Cardiac muscle cell (in vitro differentiated cells and primary cell): ENCODE data around the gene SLC19A1. TPM values are rescaled to one million over a fixed set of nuclear protein-coding genes. Genes with fewer than 3 reads are reported as not detected.

Experiments
- DNase-seq, 2 donors: peaks; one replicate each; pipeline versions ENCODE4 v3.0.0 to v3.0.0-alpha.2; 2010 to 2017; ENCODE audit warnings: low read depth in 1 of 2, low spot score in 1 of 2
- H3K27ac ChIP-seq: fragments of 200-600 bp; sonication (generic); 2 replicates; pipeline ENCODE4 v1.5.1; 2016
- H3K27me3 ChIP-seq: fragments of 200-600 bp; sonication (generic); 2 replicates; pipeline ENCODE4 v1.6.0; 2016; ENCODE audit warnings: control low read depth
- H3K36me3 ChIP-seq: fragments of 200-600 bp; sonication (generic); 2 replicates; pipeline ENCODE4 v1.5.1; 2016; ENCODE audit warnings: control low read depth
- H3K4me1 ChIP-seq: fragments of 200-600 bp; sonication (generic); 2 replicates; pipeline ENCODE4 v1.8.1; 2017; ENCODE audit warnings: low read depth, mild to moderate bottlenecking, mixed run types
- H3K4me3 ChIP-seq: fragments of 200-600 bp; sonication (generic); 2 replicates; pipeline ENCODE4 v1.5.1; 2016; ENCODE audit warnings: mild to moderate bottlenecking
- H3K9me3 ChIP-seq: fragments of 200-600 bp; sonication (generic); 2 replicates; pipeline ENCODE4 v1.5.1; 2017; ENCODE audit warnings: low read depth, mild to moderate bottlenecking, control low read depth
- polyA plus RNA-seq: library from polyadenylated mRNA; unstranded; fragments of >200 nt; fragmentation: Nextera tagmentation; extraction: Ambion mirVana; gene quantifications from 2 replicates; pipeline ENCODE4 v1.2.1, GENCODE V29; 2016
- total RNA-seq: library from RNA; depleted of rRNA; stranded (reverse); fragments of >200 nt; gene quantifications from 2 replicates; pipeline ENCODE4 v1.2.3, GENCODE V29; 2016
- TF ChIP-seq, protein P1 (sequence below): IDR thresholded peaks from 2 replicates; pipeline ENCODE4 v1.5.1; 2012; ENCODE audit warnings: low read depth, mild to moderate bottlenecking, low read length

Gene SLC19A1
- total and polyA plus RNA-seq, 2 experiments from 2014 or later = 25.4 to 50.3 TPM

DNA sequence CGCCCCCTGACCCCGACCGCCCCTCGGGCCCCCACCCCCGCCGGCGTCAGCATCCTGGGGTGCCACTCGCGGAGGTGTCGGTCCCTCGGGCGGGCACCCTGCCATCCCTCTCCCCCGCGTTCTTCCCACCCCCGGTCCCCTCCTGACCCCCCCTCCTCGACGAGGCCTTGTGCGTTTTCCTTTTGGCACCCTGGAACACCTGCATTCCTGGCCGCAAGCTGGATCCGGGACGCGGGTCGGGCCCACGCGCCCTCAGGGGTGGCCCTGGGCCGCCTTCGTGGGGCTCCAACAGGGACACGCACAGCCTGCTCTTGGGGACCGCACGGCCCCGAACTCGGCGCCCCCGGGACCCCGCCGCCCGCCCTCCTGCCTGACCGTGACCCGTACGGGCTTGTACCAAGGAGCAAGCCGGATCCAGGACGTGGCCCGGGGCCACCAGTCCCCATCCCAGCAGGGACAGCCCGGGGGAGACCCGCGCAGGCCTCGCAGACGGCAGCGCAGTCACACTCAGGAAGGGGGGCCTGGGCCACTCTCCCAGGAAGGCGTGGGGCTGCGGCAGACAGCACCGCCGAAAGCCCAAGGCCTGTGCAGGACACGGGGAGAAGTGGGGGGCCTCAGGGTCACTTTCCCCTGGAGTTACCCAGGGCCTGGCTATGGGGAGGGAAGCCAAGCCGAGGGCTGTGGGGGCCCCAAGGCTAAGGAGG is 579 bp upstream of the SLC19A1 start:
- no peak for DNase-seq
- peaks cover 11% of the 10 kb centered on the region for H3K4me1 ChIP-seq
- H3K9me3 ChIP-seq = no peaks in the 10 kb centered on the region
- H3K27ac ChIP-seq = no peak overlapping the region
- H3K36me3 ChIP-seq = no peaks in the 10 kb centered on the region
- TF ChIP-seq, protein P1, sequence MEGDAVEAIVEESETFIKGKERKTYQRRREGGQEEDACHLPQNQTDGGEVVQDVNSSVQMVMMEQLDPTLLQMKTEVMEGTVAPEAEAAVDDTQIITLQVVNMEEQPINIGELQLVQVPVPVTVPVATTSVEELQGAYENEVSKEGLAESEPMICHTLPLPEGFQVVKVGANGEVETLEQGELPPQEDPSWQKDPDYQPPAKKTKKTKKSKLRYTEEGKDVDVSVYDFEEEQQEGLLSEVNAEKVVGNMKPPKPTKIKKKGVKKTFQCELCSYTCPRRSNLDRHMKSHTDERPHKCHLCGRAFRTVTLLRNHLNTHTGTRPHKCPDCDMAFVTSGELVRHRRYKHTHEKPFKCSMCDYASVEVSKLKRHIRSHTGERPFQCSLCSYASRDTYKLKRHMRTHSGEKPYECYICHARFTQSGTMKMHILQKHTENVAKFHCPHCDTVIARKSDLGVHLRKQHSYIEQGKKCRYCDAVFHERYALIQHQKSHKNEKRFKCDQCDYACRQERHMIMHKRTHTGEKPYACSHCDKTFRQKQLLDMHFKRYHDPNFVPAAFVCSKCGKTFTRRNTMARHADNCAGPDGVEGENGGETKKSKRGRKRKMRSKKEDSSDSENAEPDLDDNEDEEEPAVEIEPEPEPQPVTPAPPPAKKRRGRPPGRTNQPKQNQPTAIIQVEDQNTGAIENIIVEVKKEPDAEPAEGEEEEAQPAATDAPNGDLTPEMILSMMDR = no peak
- H3K27me3 ChIP-seq = no peaks in the 10 kb centered on the region
- peak overlapping the region; percentile 96 for H3K4me3 ChIP-seq

DNA sequence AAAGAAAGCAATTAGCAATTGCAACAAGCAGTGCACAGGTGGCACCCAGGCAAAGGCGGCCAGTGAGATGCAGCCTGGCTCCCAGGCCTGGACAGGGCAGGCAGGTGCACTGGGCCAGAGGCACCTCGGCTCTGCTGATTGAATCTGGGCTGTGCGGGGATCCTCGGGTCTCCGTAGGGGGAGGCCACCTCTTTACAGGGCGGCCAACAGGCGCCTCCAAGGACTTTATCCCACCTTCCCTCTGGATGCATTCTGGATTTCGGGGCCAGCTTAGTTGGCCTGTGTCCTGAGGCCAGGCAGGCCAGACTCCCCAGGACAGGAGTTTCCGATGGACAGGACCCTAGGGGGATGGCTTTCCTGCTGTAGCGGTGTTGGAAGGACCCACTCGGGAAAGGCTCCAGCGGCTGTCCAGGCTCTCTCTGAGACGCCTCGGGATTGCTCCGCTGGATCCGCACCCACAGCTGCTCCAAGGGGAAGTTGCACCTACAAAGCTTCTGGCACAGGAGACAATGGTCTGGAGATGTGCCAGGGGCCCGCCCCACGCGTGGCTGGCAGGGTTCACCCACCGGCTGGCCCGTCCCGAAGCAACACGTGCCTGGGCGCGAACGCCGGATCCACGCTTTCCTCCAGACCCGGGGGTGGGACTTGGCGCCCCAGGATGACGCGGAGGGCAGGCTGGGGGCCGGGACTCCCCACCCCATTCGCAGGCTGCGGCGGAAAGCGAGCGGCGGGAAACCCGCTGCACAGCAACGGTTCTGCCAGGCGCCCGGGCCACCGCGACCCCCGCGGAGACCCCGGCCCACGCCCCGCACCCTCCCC is 810 bp downstream of the SLC19A1 start:
- peaks cover 11% of the 10 kb centered on the region for H3K4me1 ChIP-seq
- DNase-seq = peak; percentile 39 to 71
- H3K27me3 ChIP-seq = no peaks in the 10 kb centered on the region
- peak overlapping the region; percentile 96 for H3K4me3 ChIP-seq
- TF ChIP-seq, protein P1 = no peak
- H3K9me3 ChIP-seq = no peaks in the 10 kb centered on the region
- no peaks in the 10 kb centered on the region for H3K36me3 ChIP-seq
- no peak overlapping the region for H3K27ac ChIP-seq

DNA sequence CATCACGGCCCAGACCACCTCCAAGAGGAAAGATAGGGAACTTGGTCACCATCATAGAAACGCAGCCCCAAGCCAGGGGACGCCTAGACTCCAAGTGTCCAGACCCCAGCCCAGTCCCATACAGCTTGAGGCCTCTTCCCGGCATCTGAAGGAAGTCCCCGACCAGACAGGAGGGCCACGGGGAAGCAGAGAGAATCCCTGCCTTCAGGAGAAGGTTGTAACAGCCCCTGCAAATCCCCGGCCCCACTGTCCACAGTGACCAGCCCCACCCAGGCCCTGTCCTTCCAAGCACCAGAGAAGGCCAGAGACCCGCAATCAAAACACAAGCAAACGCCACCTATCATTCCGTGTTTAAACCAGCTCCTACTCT is 1.7 kb downstream of the SLC19A1 start:
- no peak overlapping the region for H3K4me3 ChIP-seq
- TF ChIP-seq, protein P1 = no peak
- no peak for DNase-seq

GRCh38 chr21:45539796-45540600 is 2.2 kb downstream of the SLC19A1 start:
- Histone ChIP-seq H3K4me1 (peaks cover 14% of the 10 kb centered on the region), H3K36me3 (no peaks in the 10 kb centered on the region), H3K27ac (no peak overlapping the region), H3K9me3 (no peaks in the 10 kb centered on the region), H3K4me3 (no peak overlapping the region), H3K27me3 (no peaks in the 10 kb centered on the region)
- TF ChIP-seq, protein P1 = no peak
- no peak for DNase-seq

More for the DNA sequence above, 1.7 kb downstream of the SLC19A1 start:
- Histone ChIP-seq H3K4me1 (peaks cover 11% of the 10 kb centered on the region), H3K36me3 (no peaks in the 10 kb centered on the region), H3K27me3 (no peaks in the 10 kb centered on the region), H3K9me3 (no peaks in the 10 kb centered on the region), H3K27ac (no peak overlapping the region)

GRCh38 chr21:45539046-45539795 is 3.0 kb downstream of the SLC19A1 start:
- H3K4me3 ChIP-seq = no peak overlapping the region
- H3K4me1 ChIP-seq = peaks cover 21% of the 10 kb centered on the region
- no peak for DNase-seq
- H3K27me3 ChIP-seq = no peaks in the 10 kb centered on the region
- no peaks in the 10 kb centered on the region for H3K9me3 ChIP-seq
- no peak overlapping the region for H3K27ac ChIP-seq
- H3K36me3 ChIP-seq = no peaks in the 10 kb centered on the region
- TF ChIP-seq, protein P1 = no peak
